NOMO-1 treated with DMSO at 0.1 percent for 48 hours (cell line): ENCODE measurements around the gene KATNAL1.
A peak's percentile ranks its signal among the peaks of the same experiment; 100 is the strongest.

Source experiments
- DNase-seq: peaks from one replicate; lab custom pipeline; 2025; ENCODE audit not compliant: unreplicated experiment; lab: John Stamatoyannopoulos, UW

The KATNAL1 gene

GRCh38 chr13:30333616-30334015 is 26.3 kb upstream of the KATNAL1 start:
- no peak for DNase-seq

- DNase-seq = no peak
Measured at GRCh38 chr13:30332456-30333143, 25.2 kb upstream of the KATNAL1 start.

- DNase-seq = no peak
Measured at GRCh38 chr13:30331331-30331771, 24.0 kb upstream of the KATNAL1 start.

- DNase-seq = no peak
Measured at GRCh38 chr13:30329009-30329585, 21.7 kb upstream of the KATNAL1 start.

- no peak for DNase-seq
Measured at GRCh38 chr13:30325668-30326067, 18.3 kb upstream of the KATNAL1 start.

- no peak for DNase-seq
Measured at GRCh38 chr13:30323524-30323923, 16.2 kb upstream of the KATNAL1 start.

- DNase-seq = no peak
Measured at GRCh38 chr13:30322428-30322827, 15.1 kb upstream of the KATNAL1 start.

- DNase-seq = no peak
Measured at GRCh38 chr13:30321256-30321655, 13.9 kb upstream of the KATNAL1 start.

- DNase-seq = peak; percentile 17
Measured at GRCh38 chr13:30319655-30320054, 12.3 kb upstream of the KATNAL1 start.

GRCh38 chr13:30319130-30319529 is 11.8 kb upstream of the KATNAL1 start:
- no peak for DNase-seq

GRCh38 chr13:30318026-30318425 is 10.7 kb upstream of the KATNAL1 start:
- no peak for DNase-seq

- DNase-seq = no peak
Measured at GRCh38 chr13:30314562-30314961, 7.2 kb upstream of the KATNAL1 start.

- DNase-seq = peak; percentile 60
Measured at GRCh38 chr13:30314069-30314468, 6.7 kb upstream of the KATNAL1 start.

- no peak for DNase-seq
Measured at GRCh38 chr13:30313311-30313710, 6.0 kb upstream of the KATNAL1 start.

GRCh38 chr13:30312904-30313303 is 5.6 kb upstream of the KATNAL1 start:
- DNase-seq = no peak

- peak; percentile 45 for DNase-seq
Measured at GRCh38 chr13:30308548-30308947, 1.2 kb upstream of the KATNAL1 start.

GRCh38 chr13:30307971-30308290 is 580 bp upstream of the KATNAL1 start:
- DNase-seq = no peak

GRCh38 chr13:30306762-30307193 is 573 bp downstream of the KATNAL1 start:
- peak; percentile 81 for DNase-seq

GRCh38 chr13:30305456-30305970 is 1.8 kb downstream of the KATNAL1 start:
- DNase-seq = no peak

GRCh38 chr13:30303269-30303668 is 4.1 kb downstream of the KATNAL1 start:
- DNase-seq = no peak

GRCh38 chr13:30301827-30302226 is 5.5 kb downstream of the KATNAL1 start:
- no peak for DNase-seq

- no peak for DNase-seq
Measured at GRCh38 chr13:30300596-30300995, 6.8 kb downstream of the KATNAL1 start.

GRCh38 chr13:30299786-30300185 is 7.6 kb downstream of the KATNAL1 start:
- no peak for DNase-seq
